Measurements from ENCODE around the gene CCDC184.

The CCDC184 gene

GRCh38 chr12:48160046-48160445, 23.4 kb upstream of the CCDC184 start:
- Histone ChIP-seq H3K79me2 (ENCODE audit: insufficient read depth, low read length) (peaks cover 12% of the 10 kb centered on the region), H3F3A (ENCODE audit: insufficient read depth) (no peaks in the 10 kb centered on the region), H3K9me3 (ENCODE audit: insufficient read depth, low read length) (no peaks in the 10 kb centered on the region), H3K27ac (ENCODE audit: low read depth, low read length) (no peak overlapping the region), H3K27me3 (ENCODE audit: low read length) (no peaks in the 10 kb centered on the region), H3K4me3 (ENCODE audit: insufficient read depth, low read length, poor library complexity, severe bottlenecking) (no peak overlapping the region), H3K36me3 (ENCODE audit: low read length) (no peaks in the 10 kb centered on the region), H3K9me2 (replicated peaks; ENCODE audit: insufficient read depth, low read length) (no peaks in the 10 kb centered on the region), H3K9ac (ENCODE audit: low read length) (no peak overlapping the region), H3K4me2 (ENCODE audit: low read depth, low read length, poor library complexity, severe bottlenecking) (no peak overlapping the region), H2AFZ (ENCODE audit: low read depth, low read length, severe bottlenecking) (no peak overlapping the region), H4K20me1 (ENCODE audit: low read depth, low read length) (no peaks in the 10 kb centered on the region)
- TF ChIP-seq CTCF (IDR thresholded peaks at IDR 0.05; ENCODE audit: insufficient read depth, low read length, poor library complexity, severe bottlenecking): no peak
- no peak for TF ChIP-seq EZH2phosphoT487 (conservative IDR thresholded peaks at IDR 0.05; ENCODE audit: low read length)

DNA sequence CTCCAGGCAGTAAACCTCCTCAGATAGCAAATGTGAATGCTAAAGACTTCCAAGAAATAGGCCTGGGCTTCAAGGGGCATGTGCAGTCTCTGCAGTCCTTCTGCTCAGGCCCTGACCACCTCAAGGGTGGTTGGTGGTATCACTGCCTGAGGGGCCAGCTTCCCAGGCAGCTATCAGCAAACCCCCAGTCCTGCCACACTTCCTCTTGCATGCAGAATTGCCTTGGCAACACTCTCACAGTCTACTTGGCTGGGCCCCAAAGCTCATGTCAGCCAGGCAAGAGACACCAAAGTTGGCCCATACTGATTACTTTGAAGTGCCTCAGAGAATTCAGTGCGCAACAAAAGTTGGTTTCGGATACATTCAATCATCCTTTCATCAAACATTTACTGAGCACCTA, 22.6 kb upstream of the CCDC184 start:
- Histone ChIP-seq H3K4me3 (ENCODE audit: insufficient read depth, low read length, poor library complexity, severe bottlenecking) (no peak overlapping the region), H3K9ac (ENCODE audit: low read length) (no peak overlapping the region), H3K9me2 (replicated peaks; ENCODE audit: insufficient read depth, low read length) (no peaks in the 10 kb centered on the region), H3K9me3 (ENCODE audit: insufficient read depth, low read length) (no peaks in the 10 kb centered on the region), H2AFZ (ENCODE audit: low read depth, low read length, severe bottlenecking) (no peak overlapping the region), H3F3A (ENCODE audit: insufficient read depth) (no peaks in the 10 kb centered on the region), H3K79me2 (ENCODE audit: insufficient read depth, low read length) (peaks cover 10% of the 10 kb centered on the region), H3K27ac (ENCODE audit: low read depth, low read length) (no peak overlapping the region), H4K20me1 (ENCODE audit: low read depth, low read length) (no peaks in the 10 kb centered on the region), H3K27me3 (ENCODE audit: low read length) (no peaks in the 10 kb centered on the region), H3K36me3 (ENCODE audit: low read length) (no peaks in the 10 kb centered on the region), H3K4me2 (ENCODE audit: low read depth, low read length, poor library complexity, severe bottlenecking) (no peak overlapping the region)
- no peak for TF ChIP-seq EZH2phosphoT487 (conservative IDR thresholded peaks at IDR 0.05; ENCODE audit: low read length)
- no peak for TF ChIP-seq CTCF (IDR thresholded peaks at IDR 0.05; ENCODE audit: insufficient read depth, low read length, poor library complexity, severe bottlenecking)

- Histone ChIP-seq H3K4me3 (ENCODE audit: insufficient read depth, low read length, poor library complexity, severe bottlenecking) (no peak overlapping the region), H3K9me3 (ENCODE audit: insufficient read depth, low read length) (no peaks in the 10 kb centered on the region), H3K27ac (ENCODE audit: low read depth, low read length) (no peak overlapping the region), H3K79me2 (ENCODE audit: insufficient read depth, low read length) (no peaks in the 10 kb centered on the region), H3K36me3 (ENCODE audit: low read length) (no peaks in the 10 kb centered on the region), H3K27me3 (ENCODE audit: low read length) (no peaks in the 10 kb centered on the region), H4K20me1 (ENCODE audit: low read depth, low read length) (no peaks in the 10 kb centered on the region), H3F3A (ENCODE audit: insufficient read depth) (no peaks in the 10 kb centered on the region), H2AFZ (ENCODE audit: low read depth, low read length, severe bottlenecking) (no peak overlapping the region), H3K4me2 (ENCODE audit: low read depth, low read length, poor library complexity, severe bottlenecking) (no peak overlapping the region), H3K9ac (ENCODE audit: low read length) (no peak overlapping the region), H3K9me2 (replicated peaks; ENCODE audit: insufficient read depth, low read length) (no peaks in the 10 kb centered on the region)
- no peak for TF ChIP-seq CTCF (IDR thresholded peaks at IDR 0.05; ENCODE audit: insufficient read depth, low read length, poor library complexity, severe bottlenecking)
- no peak for TF ChIP-seq EZH2phosphoT487 (conservative IDR thresholded peaks at IDR 0.05; ENCODE audit: low read length)
Measured at GRCh38 chr12:48163150-48163747, 20.2 kb upstream of the CCDC184 start.

Data from SU-DHL-6 (cell line).